Stimulated activated CD4-positive, alpha-beta T cell treated with anti-CD3 and anti-CD28 coated beads, Interleukin-12 subunit alpha, Interleukin-12 subunit beta, amount 100 ng/mL, for 48 hours (primary cell): ENCODE results near the gene HSD17B4.
"Not testable (repeated sequence)": the region's sequence is repeated elsewhere in the genome, so short reads cannot be mapped to it uniquely, and the experiment has no call there.

Source experiments
- DNase-seq, 3 donors: peaks; one replicate each; pipeline ENCODE4 v3.0.0-alpha.2; 2020; ENCODE audit warnings: low read depth in 2 of 3, low spot score in 1 of 3

HSD17B4 gene

DNA sequence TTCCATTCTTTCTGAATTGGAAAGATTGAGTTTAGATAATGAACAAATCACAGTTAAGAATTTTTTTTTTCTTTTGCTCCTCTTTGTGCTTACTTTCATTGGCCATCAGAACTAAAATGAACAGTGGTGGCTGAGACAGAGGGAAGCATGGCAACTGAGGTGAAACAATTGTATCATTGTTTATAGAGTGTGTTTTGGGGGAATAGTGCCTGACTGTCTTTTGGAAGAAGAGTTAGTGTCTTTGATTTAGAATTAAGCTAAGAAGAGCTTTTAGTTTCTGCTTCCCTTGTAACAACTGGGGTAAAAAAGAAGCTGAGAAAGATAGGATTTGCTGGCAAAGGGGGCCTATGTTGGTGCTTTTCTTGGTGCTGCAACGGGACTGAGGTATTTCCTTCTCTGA lies 24.0 kb downstream of the HSD17B4 start:
- no peak for DNase-seq

- DNase-seq = no peak
These were observed 26.5 kb downstream of the HSD17B4 start for GRCh38 chr5:119478781-119479180.

DNA sequence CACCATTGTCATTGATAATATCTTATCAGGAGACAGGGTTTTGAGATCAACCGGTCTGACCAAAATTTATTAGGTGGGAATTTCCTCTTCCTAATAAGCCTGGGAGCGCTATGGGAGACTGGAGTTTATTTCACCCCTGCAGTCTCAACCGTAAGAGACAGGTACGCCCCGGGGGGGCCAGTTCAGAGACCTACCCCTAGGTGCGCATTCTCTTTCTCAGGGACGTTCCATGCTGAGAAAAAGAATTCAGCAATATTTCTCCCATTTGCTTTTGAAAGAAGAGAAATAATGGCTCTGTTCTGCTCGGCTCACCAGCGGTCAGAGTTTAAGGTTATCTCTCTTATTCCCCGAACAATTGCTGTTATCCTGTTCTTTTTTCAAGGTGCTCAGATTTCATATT lies 28.3 kb downstream of the HSD17B4 start:
- not testable (repeated sequence) for DNase-seq

DNA sequence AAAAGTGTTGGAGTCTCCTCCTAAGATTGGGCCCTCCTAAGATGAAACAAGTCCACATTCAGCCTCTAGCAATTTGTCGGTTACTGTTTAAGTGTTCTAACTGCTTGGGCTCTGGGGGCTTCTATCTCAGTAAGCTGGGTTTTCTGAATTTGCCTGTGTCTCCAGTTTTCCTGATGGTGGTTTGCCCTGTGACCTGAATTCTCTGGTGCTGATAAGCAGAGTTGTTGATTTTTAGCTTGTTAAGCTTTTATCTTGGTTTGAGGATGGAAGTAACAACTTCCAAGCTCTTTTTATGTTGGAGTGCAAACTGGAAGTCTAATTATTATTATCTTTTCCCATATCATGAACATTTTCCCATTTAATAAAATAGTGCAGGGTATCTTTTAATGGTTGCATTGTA lies 30.9 kb downstream of the HSD17B4 start:
- DNase-seq = no peak

- no peak for DNase-seq
These were observed 32.6 kb downstream of the HSD17B4 start for GRCh38 chr5:119484884-119485283.

DNA sequence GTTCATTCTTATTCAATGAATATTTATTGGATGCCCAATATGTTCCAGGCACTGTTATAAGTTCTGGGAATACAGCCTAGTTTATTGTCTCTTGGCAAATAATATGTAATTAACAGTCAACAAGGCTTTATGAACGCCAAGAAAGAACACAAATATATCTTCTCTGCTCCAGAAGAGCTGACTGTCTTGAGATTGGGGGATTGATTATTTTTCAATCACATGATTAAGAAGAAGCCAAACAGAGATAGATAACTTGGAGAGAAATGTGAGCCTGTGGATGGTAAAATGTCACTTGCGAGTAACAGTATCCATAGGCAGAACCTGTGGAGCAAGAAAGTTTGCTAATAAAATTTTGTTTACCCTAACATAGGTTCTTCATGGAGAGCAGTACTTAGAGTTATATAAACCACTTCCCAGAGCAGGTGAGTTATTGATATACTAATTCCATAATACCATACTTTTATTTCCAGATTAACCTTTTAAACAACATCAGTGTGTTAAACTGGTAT lies 49.4 kb downstream of the HSD17B4 start:
- DNase-seq = no peak

GRCh38 chr5:119503939-119504338 lies 51.6 kb downstream of the HSD17B4 start:
- DNase-seq = not testable (repeated sequence)

DNA sequence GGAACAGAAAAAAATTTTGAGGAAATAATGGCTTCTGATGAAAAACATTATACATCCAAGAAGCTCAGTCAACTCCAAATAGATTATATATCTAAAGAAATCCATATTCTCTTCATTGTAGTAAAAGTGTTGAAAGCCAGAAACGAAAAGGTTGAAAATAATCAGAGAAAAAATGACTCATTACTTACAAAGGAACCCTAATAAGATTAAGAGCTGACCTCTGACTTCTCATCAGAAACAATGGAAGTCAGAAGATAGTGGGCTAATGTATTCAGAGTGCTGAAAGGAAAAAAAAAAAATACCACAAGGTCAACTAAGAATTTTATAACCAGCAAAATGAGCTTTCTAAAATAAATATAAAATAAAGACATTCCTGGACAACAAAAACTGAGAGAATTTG lies 60.0 kb downstream of the HSD17B4 start:
- no peak for DNase-seq

DNA sequence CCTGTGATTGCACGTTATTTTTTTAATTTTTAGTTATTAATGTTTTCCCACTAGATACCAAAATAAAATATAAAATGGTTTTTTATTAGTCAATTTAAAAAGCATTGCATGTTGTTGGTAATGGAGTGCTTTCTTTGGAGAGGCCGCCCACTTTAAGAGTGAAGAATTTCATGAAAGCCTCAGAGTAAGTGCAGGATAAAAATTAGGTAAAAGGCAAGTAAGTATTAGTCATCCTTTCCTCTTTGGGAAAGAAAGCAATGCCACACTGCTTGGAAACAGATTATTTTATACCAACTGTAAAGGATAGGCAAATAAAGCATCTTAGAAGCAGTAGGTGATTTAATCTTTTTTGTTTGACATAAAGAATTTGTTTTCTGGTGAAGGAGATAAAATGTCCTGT lies 62.9 kb downstream of the HSD17B4 start:
- DNase-seq = no peak

GRCh38 chr5:119517115-119517514 lies 64.8 kb downstream of the HSD17B4 start:
- DNase-seq = not testable (repeated sequence)

DNA sequence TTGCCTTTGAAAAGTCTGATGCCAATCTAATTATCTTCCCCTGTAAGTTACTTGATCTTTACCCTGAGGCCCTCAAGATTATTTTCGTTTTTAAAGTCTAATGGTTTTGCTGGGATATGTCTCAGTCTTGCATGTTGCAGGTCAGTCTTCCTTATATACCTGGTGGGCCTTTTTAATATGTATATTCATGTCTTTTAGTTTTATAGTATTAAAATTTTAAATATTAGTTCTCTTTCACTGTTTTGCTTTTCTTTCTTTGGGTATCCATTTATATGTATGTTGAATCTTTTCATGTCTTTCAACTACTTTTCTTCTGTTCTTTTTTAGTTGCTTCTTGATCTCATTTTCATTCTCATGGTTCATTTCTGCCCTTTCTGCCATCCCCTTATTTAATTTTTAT lies 68.9 kb downstream of the HSD17B4 start:
- DNase-seq = no peak

GRCh38 chr5:119522841-119523240 lies 70.5 kb downstream of the HSD17B4 start:
- no peak for DNase-seq

DNA sequence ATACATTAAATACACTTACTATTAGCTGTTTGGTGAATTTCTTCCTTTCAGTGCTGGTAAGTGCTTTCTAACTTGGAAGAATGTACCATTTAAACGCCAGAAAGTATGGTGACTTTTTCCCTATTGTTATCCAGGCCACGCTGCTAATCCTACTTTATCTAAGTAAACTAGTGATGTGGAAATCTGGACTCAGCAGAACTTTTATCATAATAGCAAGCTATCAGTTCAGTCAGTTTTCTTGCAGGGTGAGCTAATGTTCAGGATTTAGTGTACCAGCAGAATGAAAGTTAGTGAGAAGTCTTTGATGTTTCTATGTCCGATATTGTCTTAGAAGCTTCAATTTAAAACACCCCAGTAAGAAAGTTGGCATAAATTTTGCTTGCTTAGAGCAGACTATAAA lies 72.2 kb downstream of the HSD17B4 start:
- no peak for DNase-seq

GRCh38 chr5:119527351-119527750 lies 75.1 kb downstream of the HSD17B4 start:
- DNase-seq = no peak

GRCh38 chr5:119529811-119530210 lies 77.5 kb downstream of the HSD17B4 start:
- no peak for DNase-seq

DNA sequence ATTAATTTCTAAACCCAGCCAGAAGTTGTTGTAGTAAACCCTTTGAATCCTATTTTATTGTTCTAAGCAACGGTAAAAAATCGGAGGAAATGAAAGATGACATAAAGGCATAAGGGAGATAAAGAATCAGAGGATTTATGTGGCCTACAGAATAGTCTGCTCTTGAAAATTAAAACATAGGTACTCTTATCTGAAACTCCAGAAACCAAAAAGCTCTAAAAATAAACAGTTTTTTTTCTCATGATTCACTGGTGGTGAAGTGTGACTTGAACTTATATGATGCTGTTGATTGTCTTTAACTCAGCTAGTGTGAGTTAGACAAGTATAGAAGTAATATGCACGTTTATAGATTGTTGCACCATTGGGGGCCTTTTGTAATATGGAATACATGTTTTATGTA lies 80.3 kb downstream of the HSD17B4 start:
- DNase-seq = no peak

- DNase-seq = no peak
These were observed 85.4 kb downstream of the HSD17B4 start for GRCh38 chr5:119537704-119538103.

- no peak for DNase-seq
These were observed 89.4 kb downstream of the HSD17B4 start for GRCh38 chr5:119541716-119542115.

DNA sequence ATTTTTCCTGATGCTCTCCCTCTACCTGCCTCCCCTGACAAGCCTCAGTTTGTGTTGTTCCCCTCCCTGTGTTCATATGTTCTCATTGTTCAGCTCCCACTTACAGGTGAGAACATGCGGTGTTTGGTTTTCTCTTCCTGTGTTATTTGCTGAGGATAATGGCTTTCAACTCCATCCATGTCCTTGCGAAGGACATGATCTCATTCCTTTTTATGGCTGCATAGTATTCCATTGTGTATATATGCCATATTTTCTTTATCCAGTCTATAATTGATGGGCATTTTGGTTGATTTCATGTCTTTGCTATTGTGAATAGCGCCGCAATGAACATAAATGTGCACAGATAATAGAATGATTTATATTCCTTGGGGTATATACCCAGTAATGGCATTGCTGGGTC lies 99.5 kb downstream of the HSD17B4 start:
- DNase-seq = no peak

DNA sequence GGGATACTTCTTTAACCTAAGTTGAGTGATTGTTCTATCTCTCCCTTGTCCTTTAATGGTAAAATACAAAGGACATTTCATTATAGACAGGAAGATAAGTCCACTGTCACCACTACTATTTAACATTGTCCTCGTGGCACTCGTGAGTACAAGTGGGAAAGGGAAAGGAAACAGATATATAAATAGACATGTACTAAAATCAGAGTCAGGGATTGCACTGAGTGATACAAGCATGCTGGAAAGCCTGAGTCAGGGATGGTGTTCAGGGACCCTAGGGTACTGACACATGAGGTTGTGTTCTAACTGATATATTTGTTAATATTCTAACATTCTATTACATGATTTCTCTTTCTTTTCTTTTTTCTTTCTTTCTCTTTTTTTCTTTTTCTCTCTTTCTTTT lies 102.3 kb downstream of the HSD17B4 start:
- DNase-seq = no peak

GRCh38 chr5:119570910-119571309 lies 118.6 kb downstream of the HSD17B4 start:
- no peak for DNase-seq

DNA sequence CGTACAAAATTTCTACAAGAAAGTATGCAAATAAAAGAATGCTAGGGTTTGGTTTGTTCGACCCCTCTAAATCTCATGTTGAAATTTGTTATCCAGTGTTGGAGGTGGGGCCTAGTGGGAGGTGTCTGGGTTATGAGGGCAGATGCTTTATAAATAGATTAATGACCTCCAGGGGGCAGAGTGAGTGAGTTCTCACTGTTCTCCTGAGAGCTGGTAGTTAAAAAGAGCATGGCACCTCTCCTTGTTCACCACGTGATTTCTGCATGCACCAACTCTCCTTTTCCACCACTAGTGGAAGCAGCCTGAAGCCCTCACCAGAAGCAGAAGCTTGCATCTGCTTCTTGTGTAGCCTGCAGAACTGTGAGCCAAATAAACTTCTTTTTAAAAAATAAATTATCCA lies 126.6 kb downstream of the HSD17B4 start:
- DNase-seq = no peak

DNA sequence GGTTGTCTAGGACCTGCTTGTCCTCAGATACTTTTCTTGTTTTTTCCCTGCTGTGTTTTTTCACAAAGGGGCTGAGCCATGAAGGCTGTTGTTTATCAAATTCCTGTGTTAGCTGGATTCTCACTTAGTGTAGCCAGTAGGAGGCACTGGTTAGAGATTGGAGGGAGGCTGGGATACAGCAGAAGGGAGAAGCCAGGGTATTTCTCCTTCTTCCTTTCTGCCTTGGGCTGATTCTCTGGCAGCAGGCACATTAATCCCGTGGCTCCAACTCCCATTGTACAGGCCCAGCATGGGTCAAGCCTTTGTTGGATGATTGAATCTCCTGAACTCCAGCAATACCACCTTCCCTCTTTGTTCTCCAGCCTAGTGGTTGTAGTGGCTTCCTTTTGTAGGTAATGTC lies 130.7 kb downstream of the HSD17B4 start:
- no peak for DNase-seq

- DNase-seq = no peak
These were observed 131.4 kb downstream of the HSD17B4 start for GRCh38 chr5:119583684-119584083.
